NCI-H524 (cell line): ENCODE results near the gene TSHZ1.

Experiments used
- DNase-seq, 2 experiments: peaks; one replicate each; lab custom pipeline; 2025; lab: John Stamatoyannopoulos, UW

The TSHZ1 gene

DNA sequence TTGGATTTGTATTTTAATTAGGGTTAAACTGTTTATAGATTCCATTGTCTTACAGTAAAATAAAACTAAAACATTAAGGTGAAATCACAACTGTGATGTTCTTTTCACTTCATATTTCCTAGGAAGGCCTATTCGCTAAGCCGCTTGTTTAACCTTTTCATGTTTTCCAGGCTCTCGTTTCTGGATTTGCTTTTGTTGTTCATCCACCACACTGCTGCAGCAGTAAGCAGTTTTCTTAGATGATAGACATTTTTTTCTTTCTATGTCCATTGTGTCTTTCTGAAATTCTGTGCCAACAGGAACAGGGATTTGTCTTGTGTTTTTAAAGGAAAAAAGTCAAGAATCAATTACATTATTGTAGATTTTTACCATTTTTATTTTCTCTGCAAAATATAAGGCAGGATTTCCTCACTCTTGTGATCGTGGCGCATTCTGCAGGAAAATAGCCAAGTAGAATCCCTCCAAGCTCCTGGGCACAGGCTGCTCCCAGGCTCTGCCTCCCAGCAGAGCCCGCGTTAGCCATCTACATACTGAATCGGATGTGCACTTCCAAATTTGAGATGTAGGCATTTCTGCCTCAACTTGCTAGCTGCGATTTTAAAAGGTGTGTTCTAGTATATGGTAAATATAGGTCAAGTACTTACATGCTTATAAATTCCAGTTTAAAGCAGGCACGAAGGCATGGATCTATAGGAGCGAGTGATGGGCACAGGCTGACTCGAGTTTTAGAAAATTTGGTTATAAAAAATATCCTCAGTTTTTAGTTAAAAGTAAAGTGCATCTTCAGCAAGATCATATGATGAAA lies 10.2 kb downstream of the TSHZ1 start:
- peak in 1 of 2 experiments; percentile 20 for DNase-seq

DNA sequence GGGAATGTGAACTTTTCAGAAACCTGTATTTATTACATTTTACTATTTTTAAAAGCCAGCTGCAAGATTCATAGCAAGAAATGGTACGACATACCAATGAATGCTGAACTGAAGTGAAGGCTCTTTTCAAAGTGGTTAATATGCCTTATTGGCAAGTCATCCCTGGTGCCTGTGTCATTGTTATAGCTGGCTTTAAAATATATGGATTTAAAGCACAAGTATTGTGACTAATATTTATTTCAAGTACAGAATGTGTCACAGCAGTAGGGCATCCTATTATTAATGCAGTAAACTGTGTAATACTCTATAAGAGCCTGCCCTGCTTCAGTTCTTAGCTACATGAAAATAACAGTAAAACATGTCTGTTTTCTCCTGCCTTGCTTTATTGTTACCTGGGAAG lies 10.8 kb downstream of the TSHZ1 start:
- DNase-seq = no peak

GRCh38 chr18:75221897-75222296 lies 11.3 kb downstream of the TSHZ1 start:
- no peak for DNase-seq

DNA sequence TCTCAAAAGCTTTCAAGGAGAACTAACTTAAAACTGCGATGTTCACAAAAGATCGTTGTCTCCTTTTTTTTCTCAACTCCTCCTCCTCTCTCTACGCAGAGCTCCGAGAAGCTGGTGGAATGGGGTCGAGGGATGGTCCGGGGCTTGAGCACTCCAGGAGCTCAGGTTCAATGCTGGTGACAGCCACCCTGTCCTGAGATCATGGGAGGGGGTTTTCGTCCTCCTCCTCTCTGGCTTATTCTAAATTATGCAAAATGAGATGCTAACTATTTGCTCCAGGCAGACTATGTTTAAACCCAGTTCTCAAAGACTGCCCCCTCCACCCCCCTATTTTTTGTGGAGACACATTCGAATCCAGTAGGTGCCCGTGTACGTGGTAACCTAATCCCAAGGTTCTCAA lies 11.8 kb downstream of the TSHZ1 start:
- no peak for DNase-seq

DNA sequence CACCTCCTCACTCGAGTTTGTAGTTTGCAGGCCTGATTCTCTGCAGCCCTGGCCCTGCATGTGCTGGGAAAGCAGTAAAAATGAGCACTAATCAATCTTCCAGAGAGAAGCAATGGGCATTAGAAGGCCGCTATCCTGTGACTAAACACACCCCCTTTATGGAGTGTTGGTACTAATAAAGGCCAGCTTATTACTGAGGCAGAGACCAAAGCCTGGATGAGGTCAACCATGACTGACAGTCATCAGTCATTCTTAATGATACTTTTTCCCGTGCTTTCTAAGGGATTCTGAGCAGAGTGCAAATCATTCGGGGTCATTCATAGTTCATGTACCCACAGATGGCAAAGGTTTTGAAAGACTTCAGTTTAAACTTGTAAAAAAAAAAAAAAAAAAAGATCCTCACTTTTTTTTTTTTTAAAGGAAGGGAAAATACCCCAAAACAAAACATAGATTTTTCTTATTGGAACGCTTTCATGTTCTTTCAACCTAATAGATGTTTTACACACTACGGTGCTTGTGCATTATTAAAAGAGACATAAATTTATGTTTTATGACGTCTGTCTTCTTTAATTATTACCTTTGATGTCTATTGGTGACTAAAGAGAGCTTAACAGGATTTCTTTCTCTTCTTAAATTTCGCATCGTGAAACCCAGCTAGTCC lies 13.2 kb downstream of the TSHZ1 start:
- peak; percentile 82 to 89 for DNase-seq

DNA sequence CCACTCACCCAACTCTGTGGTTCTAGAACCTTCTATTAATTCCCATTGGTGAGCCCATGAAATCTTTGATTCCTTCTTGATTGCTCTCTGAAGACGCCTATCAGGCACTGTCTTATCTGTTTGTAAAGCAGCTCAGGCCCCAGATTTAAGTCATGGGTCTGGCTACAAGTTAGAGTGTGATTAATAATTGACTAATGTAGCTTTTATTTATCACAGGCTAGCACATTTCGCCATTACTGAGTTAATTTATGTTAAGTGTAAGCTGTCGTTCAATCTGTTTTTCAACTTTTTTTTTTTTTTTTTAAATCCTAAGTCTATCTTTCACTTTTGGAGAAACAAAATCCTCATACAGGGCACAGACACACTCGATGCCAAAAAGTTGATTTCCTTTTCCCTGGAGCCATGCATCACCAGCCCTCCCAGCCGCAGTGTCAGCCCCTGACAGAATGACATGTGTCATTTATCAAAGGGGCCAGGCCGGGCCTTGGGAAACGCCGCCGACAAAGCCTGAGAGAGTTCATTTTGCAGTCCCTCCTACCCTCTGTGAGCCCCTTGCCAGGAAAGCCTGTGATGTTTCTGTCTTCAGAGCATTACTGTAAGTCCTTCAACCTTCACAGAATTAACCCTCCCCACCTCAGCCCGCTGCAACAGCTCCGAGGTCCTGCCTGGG lies 15.8 kb downstream of the TSHZ1 start:
- no peak for DNase-seq

DNA sequence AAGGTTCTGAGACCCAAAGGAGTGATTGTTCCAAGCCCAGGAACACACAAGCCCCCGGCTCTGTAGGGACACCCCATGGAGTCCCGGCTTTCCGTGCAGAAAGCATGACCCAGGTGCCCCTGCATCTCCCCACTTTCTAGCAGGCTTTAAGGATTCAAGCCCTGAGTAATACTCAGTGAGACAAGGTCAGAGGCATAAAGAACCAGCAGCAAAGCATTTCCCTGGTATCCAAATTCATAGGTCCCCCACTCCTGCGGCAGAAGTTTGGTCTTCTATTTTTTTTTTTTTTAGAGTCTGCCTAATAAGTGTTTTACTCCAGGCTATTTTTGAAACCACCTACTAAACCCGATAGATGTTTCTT lies 16.3 kb downstream of the TSHZ1 start:
- DNase-seq = no peak

- DNase-seq = no peak
Measured at GRCh38 chr18:75227535-75228296, 17.1 kb downstream of the TSHZ1 start.

- no peak for DNase-seq
Measured at GRCh38 chr18:75228967-75229366, 18.4 kb downstream of the TSHZ1 start.

- DNase-seq = no peak
Measured at GRCh38 chr18:75229437-75229836, 18.8 kb downstream of the TSHZ1 start.

DNA sequence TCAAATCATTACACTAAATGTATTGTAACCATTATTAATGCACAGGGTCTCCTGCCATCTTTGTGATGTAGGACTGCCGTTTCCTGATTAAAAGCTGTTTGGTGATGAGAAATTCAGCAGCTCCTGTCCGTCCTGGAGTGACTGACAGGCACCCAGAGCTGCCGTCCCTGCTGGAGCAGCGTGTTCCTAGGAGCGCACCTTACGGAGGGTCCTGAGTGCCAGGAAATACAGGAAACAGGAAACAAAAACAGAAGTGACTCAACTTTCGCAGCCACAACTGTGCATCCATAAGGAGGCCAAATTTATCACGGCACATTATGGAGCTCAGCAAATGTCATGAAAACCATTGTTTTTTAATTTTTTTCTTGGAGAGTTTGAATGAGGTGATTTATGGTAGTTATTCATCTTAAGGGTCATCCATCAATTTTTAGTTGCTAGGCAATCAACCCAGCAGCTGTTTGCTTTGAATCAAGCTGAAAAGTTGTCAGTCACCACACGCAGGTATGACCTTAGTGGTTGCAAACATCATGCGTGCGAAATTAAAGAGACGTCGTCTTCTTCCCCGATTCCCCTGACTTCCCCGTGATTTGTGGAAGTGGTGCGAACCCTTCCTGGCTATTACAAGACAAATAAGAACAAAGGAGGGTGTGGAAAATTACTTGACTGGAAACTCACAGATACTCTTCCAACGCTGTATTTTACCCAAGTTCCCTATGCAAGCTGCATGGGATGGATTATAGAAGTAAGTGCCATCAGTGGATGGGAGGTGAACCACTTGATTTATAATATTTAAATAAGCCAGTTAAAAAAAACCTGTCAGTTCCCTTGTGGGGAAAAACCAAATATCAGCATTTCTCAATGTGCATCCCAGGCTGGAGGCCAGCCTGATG lies 19.8 kb downstream of the TSHZ1 start:
- no peak for DNase-seq

DNA sequence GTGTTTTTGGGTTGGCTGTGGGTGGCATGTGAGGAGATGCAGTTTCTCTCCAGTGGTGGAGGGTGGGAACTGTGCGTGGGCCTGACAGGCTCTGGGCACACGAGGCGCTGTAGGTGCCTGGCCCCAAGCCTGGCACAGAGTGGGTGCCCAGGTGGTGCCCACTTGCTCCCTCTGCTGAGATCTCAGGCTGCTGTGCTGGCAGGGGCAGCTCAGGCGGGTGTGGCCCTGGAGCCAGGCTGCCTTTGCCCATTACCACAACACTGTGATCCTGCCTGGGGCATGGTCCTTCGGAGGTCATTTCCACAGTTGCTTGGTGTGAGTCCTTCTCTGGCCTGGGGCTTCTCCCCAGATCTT lies 20.4 kb downstream of the TSHZ1 start:
- no peak for DNase-seq

- DNase-seq = no peak
Measured at GRCh38 chr18:75234901-75235300, 24.3 kb downstream of the TSHZ1 start.

DNA sequence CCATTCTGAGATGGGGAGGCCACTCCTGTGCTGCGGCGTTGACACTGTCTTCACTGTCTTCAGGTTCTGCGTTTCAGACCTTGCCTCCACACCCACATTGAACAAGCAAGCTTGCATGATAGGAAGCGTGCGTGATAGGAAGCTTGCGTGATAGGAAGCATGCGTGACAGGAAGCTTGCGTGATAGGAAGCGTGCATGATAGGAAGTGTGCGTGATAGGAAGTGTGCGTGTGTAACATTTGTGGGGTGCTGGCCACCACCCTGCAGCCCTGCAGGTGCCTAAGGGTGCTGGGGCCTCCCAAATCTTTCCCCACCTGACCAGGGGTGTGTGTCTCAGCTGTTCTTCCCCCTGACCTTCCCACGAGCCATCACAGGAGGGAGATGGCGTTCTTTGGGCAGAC lies 25.3 kb downstream of the TSHZ1 start:
- DNase-seq = no peak

- DNase-seq = no peak
Measured at GRCh38 chr18:75238100-75238499, 27.5 kb downstream of the TSHZ1 start.

- DNase-seq = no peak
Measured at GRCh38 chr18:75238786-75239185, 28.2 kb downstream of the TSHZ1 start.

- no peak for DNase-seq
Measured at GRCh38 chr18:75240433-75240832, 29.8 kb downstream of the TSHZ1 start.

GRCh38 chr18:75241705-75242104 lies 31.1 kb downstream of the TSHZ1 start:
- no peak for DNase-seq

GRCh38 chr18:75244351-75245313 lies 34.0 kb downstream of the TSHZ1 start:
- DNase-seq = peak in 1 of 2 experiments; percentile 58
